ENCODE results near the gene NCAPG2. TPM values are rescaled to one million over a fixed set of nuclear protein-coding genes. Genes with fewer than 3 reads are reported as not detected.
"Not testable (repeated sequence)": the region's sequence is repeated elsewhere in the genome, so short reads cannot be mapped to it uniquely, and the experiment has no call there.

Gene NCAPG2
- total RNA-seq, 1 experiment from 2014 or later: 41.4 TPM

DNA sequence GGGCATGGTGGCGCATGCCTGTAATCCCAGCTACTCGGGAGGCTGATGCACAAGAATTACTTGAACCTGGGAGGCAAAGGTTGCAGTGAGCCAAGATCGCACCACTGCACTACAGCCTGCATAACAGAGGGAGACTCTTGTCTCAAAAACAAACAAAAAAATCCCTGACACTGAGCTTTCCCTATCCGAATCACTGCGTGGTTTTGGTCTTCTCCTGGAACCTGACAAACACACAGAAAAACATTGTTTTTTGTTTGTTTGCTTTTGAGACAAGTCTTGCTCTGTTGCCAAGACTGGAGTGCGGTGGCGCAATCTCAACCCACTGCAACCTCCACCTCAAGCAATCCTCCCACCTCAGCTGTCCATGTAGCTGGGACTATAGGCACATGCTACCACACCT lies 66.6 kb downstream of the NCAPG2 start:
- DNase-seq (ENCODE audit: low spot score): no peak

DNA sequence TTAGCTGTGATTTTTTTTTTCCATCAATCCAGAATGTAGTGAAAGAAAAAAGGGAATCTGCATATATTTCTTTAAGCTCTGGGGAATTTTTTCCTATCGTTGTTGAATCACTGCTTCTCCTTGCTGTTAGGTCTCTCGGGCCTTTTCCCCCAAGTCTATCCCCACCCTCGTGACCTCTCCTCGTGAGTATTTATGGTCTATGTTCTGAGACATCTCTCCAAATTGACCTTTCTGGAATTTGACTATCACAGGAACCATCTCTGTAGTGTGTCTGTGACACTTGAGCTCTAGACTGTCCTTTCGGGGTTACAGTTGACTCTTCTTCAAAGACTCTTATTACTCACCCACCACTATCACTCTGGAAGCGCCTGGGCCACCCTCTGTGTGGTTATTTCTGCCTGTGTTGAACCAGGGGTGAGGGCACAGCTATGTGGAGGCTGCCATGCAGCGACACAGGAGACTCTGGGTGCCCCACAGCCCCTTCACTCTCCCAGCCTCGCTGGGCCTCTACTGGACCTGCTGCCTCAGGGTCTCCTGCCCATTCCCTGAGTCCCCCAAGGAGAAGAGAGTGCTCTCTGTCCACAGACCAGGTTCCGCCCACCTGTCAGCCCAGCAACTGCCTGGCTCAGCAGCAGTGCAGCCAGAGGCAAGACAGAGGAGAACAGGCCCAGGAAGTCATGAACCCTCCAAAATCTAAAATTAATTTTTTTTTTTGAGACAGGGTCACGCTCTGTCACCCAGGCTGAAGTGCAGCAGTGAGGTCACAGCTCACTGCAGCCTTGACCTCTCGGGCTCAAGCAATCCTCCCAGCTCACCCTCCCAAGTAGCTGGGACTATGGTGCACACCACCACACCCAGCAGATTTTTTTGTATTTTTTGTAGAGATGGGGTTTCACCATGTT lies 71.3 kb downstream of the NCAPG2 start:
- DNase-seq (ENCODE audit: low spot score): no peak

- no peak for DNase-seq (ENCODE audit: low spot score)
Observed at GRCh38 chr7:158631574-158632195, 72.9 kb downstream of the NCAPG2 start.

DNA sequence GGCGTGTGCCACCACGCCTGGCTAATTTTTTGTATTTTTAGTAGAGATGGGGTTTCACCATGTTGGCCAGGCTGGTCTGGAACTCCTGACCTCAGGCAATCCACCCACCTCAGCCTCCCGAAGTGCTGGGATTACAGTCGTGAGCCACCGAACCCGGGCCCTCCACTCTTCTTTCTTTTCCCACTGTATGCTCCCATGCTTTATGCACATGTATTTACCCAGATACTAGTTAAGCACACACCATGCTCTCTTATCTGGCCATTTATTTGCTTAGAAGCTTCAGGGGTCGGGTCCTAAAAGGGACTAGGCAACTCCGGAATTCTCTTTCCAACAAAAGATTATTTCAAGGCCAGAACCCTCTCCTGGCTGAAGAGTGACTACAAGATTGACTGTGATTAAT lies 78.3 kb downstream of the NCAPG2 start:
- not testable (repeated sequence) for DNase-seq (ENCODE audit: low spot score)

DNA sequence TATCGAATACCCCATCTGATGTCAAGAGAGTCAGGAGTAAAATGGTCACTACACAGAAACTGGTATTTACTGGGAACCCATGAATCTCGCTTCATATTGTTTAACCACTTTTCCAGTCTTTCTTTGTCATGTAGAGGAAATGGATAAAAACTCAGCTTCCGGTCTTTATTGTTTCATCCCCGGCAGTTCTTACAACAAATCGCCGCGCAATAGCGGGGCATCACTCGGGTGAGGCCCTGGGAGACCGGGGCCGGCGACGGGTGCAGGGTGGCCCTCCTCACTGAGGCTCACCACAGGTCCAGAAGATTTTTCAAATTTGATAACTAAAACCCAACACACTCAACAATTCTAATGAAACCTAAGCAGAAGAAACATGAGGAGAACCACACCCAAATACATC lies 81.4 kb downstream of the NCAPG2 start:
- no peak for DNase-seq (ENCODE audit: low spot score)

- no peak for DNase-seq (ENCODE audit: low spot score)
Observed at GRCh38 chr7:158620839-158621441, 83.7 kb downstream of the NCAPG2 start.

DNA sequence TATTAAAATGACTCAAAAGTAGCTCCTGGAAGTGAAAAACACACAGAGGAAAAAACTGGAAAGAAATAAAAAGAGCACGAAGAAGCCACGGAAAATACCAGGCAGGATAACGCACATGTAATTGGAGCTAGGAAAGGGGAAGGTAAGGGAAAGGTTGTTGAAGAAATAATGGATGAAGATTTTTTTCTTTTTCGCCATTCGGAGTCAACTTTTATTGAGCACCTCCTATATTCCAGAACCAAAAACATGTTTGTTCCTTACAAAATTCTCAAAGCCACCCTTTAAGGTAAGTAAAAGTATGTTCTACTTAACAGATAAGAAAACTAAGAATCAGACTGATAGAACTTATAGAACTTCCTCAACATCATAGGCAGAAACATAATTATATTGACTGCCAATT lies 84.2 kb downstream of the NCAPG2 start:
- no peak for DNase-seq (ENCODE audit: low spot score)

DNA sequence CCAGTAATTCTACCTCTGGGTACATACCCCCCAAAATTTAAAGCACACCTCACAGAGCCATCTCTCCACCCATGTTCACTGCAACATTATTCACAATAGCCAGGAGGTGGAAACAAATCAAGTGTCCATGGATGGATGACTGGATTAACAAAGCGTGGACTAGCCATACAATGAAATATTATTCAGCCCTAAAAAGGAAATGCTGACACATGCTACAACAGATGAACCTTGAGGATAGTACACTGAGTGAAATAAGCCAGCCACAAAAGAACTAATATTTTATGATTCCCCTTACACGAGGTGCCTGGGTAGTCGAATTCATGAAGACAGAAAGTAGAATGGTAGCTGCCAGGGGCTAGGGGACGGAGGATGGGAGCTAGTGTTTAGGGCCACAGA lies 85.9 kb downstream of the NCAPG2 start:
- no peak for DNase-seq (ENCODE audit: low spot score)

DNA sequence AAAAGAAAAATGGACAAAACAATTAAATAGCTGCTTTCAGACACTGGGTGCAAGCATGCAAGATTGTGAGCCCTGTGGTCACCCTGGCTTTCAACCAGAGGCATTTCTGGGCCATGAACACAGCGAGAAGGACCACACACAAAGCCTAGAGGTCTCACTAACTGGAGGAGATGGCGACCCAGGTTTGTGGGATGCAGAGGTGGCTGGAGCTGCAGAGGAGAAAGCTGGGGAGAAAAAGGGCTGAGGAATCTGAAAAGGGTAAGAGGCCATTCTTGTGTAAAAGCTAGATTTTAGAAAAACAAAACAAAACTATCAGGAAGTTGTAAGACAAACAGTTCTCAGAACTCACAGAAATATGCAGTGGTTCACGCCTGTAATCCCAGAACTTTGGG lies 86.9 kb downstream of the NCAPG2 start:
- DNase-seq (ENCODE audit: low spot score): no peak

- no peak for DNase-seq (ENCODE audit: low spot score)
Observed at GRCh38 chr7:158616050-158616449, 88.6 kb downstream of the NCAPG2 start.

DNA sequence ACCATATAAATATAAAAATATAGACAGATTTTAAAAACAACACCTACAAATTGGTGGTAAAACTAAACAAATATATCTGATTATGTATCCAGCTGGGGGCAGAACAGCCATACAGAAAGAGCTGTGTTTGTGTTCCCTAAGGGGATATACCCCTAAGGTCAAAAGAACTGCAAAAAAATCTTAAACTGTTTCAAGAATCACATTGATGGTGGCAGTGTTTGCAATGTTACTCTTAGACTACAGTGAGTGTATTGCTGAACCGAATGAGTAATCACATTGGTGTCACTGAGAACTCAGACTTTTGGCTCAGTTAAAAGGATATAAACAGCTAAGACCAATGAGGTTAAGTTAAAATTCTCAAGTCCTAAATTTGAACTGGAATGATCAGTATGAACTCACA lies 89.9 kb downstream of the NCAPG2 start:
- no peak for DNase-seq (ENCODE audit: low spot score)

DNA sequence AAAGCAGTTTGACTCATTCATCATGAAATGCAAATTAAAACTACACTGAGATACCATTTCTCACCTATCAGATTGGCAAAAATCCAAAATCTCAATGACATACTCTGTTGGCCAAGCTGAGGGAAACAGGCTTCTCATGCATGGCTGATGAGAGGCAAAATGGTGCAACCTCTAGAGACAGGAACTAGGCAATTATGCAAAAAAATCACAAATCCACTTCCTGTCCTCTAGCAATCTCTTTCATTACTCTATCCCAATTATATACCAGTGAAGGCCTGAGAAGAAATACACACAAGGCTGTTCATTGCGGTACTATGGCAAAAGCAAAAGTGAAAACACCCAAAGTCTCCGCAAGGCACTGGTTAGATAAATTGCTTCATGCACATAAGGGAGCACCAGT lies 91.1 kb downstream of the NCAPG2 start:
- peak; percentile 3 for DNase-seq (ENCODE audit: low spot score)

DNA sequence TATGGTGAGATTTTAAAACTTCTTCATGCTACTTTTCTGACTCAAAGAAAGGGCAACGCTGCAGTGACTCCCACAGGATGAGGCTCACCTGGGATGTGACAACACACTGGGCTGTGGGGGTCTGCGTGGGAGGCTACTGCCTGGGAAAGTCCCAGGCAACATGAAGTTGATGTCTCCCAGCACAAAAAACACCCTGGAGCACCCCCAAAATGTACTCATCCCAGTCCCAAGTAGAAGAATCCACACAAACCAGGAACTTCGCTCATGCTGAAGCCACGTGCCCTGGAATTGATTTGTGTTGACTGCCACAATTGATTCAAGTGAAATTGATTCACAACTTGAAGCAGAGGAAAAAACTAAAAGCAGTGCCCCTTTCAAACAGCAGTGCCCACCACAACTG lies 92.1 kb downstream of the NCAPG2 start:
- DNase-seq (ENCODE audit: low spot score): no peak

DNA sequence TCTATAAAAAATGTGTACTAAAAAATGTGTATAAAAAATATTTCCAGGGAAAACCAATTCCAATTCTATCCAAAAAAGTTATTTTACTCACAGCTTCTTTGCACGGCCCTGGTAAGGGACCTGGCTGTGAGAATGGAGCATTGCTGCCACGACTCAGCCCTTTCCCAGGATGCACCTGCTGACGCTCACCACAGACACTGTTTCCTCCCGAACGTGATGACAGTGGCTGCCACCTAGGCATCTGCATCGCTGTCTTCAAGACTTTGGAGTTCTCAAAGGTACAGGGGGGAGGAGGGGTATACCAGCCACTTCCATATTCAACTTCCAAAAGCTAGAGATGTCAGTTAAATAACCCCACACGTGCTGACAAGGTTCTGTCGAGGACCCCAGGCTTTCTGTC lies 93.1 kb downstream of the NCAPG2 start:
- no peak for DNase-seq (ENCODE audit: low spot score)

DNA sequence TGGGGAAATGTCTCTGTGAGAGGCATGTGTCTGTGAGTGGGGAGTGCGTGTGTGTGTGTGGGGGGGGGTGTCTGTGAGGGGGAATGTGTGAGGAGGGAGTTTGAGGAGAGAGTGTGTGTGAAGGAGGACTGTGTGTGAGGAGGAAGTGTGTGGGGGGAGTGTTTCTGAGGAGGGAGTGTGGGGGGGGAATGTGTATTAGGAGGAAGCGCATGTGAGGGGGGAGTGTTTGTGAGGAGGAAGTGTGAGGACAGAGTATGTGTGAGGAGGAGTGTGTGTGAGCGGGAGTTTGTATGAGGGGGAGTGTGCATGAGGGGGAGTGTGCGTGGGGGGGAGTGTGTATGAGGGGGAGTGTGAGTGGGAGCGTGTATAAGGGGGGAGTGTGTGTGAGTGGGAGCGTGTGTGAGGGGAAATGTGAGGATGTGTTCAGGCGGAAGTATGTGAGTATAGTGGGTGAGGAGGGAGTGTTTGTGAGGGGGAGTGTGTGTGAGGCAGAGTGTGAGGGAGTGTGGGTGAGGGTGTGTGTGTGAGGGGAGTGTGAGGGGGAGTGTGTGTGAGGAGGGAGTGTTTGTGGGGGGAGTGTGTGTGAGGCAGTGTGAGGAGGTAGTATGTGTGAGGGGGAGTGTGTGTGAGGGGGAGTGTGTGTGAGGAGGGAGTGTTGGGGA lies 95.2 kb downstream of the NCAPG2 start:
- DNase-seq (ENCODE audit: low spot score): no peak

DNA sequence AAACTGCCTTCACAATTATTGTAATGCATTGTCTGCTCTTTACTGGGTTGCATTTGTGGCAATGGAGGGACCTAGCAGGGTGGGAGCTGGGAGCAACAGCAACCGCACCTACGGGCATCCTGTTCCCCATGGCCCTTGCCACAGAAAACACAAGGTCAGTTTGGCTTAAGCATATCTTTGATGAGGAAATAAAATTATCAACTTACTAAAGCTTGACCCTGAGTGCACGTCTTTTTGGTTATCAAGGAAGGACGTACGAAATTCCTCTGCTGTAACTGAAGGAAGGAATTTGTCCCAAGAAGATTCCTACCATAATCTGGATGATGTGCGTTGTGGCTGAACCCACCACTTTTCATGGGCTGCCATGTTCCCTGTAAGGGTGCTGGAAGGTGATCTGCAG lies 97.0 kb downstream of the NCAPG2 start:
- DNase-seq (ENCODE audit: low spot score): no peak

DNA sequence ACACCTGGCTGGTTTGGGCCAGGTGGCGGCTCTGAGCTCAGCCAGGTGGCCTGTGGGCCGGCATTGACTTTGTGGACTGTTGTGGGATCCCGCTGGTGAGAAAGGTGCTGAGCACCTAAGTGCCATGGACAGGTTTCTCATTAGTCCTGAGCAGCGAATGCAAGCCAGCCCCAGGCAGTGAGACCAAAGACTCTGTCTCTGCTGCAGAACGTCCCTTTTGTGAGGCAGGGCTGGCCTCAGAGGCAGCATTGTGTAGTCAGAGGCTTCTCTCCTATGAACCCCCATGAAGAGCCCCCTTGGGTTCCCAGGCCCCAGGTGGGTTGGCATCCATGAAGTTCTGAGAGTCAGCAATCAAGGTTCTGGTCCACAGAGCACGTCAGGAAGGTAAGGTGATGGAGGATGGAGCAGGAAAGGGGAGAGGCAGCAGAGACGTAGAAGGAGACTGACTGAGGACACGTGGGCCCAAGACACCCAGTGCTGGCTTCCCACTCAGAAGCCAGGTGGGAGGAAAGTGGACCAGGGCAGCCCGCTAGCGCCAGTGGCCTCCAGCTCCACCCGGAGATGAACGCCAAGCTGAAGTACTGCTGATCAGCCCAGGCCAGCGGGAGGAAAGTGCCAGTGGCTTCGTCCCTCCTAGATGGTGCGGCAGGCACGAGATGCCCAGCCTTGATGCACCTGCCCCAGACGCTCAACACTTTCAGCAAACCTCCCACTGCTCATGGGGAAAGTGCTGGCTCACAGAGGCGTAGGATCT lies 97.8 kb downstream of the NCAPG2 start:
- no peak for DNase-seq (ENCODE audit: low spot score)

DNA sequence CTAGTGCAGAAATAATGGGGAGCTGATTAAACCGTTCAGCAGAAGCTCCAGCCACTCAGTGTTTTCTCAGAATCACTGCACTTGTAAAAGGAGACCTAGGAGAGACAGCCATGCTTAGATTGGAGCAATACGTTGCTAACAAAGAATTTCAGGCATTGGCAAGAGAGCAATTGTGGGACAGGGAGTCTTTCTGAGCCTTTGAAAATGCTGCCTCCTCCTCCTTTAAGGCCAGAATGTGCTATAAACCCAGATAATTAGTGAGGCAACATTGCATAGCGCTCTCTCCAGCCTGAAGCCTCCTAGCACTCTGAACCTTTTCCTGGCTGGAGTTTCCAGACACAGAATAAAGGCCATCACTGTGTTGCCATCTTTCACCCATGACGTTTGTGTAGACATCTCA lies 98.5 kb downstream of the NCAPG2 start:
- no peak for DNase-seq (ENCODE audit: low spot score)

DNA sequence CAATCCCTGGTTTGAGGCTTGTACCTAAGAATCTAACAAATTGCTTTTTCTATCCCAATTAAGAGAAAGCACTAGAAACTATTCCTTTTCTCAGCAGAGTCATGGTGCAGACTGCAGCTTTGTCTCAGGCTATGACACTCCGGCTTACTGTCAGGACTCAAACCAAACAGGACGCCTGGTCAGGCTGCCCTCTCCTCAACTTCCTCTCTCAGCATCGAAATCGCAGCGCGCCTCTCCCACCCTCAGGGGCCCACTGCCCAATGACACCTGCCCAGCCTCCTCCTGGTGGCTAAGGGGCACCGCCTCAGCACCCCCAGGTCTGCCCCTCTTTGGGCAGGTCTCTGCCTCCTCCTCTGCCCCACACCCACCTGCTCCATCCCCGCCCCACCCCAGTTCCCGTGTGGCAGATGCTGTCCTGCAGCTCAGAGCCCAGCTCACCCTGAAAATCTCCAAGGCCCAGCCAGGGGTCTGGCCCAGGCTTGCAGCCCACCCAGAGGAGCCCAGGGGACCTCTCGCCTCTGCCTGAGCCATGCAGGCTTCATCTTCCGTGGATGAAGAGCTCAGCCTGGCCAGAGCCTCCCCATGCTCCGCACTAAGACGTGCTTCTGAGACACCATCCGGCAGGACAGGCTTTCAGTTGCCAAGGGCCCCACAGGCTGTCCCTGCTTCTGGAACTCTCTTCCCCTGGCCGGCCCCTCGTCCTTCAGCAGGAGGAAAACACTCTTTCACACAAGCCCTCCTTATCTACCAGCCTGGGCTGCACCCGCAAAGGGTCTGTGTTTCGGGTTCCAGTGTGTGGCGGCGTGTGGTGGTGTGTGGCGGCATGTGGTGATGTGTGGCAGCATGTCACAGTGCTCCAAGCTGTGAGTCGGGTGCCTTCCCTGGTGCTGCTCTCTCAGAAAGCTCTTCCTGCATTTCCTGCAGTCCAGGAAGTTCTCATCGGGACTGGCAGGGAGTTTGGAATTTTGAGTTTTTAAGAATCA lies 100.5 kb downstream of the NCAPG2 start:
- DNase-seq (ENCODE audit: low spot score): no peak

Data from A172 (cell line).